H1 (cell line): ENCODE measurements around the gene NWD2. TPM values are rescaled to one million over a fixed set of nuclear protein-coding genes. Genes with fewer than 3 reads are reported as not detected.

Source experiments
- PHF8 ChIP-seq: fragments of 200-600 bp; sonication (generic); conservative IDR thresholded peaks from 2 replicates; pipeline ENCODE4 v1.7.1; 2012; ENCODE audit warnings: low read depth, mild to moderate bottlenecking, inconsistent platforms, low read length, moderate library complexity
- POU5F1 ChIP-seq: IDR thresholded peaks from 2 replicates; pipeline ENCODE4 v1.6.1; 2011; ENCODE audit warnings: low read depth, mild to moderate bottlenecking, low read length, moderate library complexity
- polyA plus RNA-seq, 7 experiments: library from polyadenylated mRNA; depleted of rRNA in 3 of 7; stranded (reverse) in 5 of 7; unstranded in 2 of 7; fragments of >200 nt in 5 of 7; fragments of 200-250 nt in 2 of 7; gene quantifications; 1 replicate in 5 of 7; 2 replicates in 1 of 7; 4 replicates in 1 of 7; pipeline versions ENCODE4 v1.2.1 to v1.2.3, GENCODE V29; 2011 to 2013; ENCODE audit warnings: missing spikeins in 2 of 7, mixed read lengths in 2 of 7
- total RNA-seq: library from RNA; stranded (reverse); fragmentation: NEBNext Ultra II Directional; extraction: Animal tissue kit (Norgen Biotek cat#: 25700); gene quantifications from 2 replicates; pipeline ENCODE4 v1.2.1, GENCODE V29; 2021

The NWD2 gene
- total and polyA plus RNA-seq, 2 of the 8 experiments (the other 6 are each of a cell fraction or from before 2014, with no cell fraction given) = under 0.01 TPM; not detected in 1

- TF ChIP-seq POU5F1 = no peak
- no peak for TF ChIP-seq PHF8
Measured at GRCh38 chr4:37422638-37423037, 178.1 kb downstream of the NWD2 start (continued).
